HepG2 (cell line): ENCODE results near the gene NCKIPSD. TPM values are rescaled to one million over a fixed set of nuclear protein-coding genes. Genes with fewer than 3 reads are reported as not detected.

ENCODE experiments used
- ATAC-seq: fragments of 200-7000 bp; cut with Tn5 transposase; 3 replicates; pipeline ENCODE4 v1.9.1; 2020; ENCODE audit warnings: mild to moderate bottlenecking, moderate library complexity
- BruUV-seq: library from RNA; stranded (reverse); fragments of 400-500 nt; replicated peaks from 2 replicates; lab custom pipeline; 2021; lab: Mats Ljungman, UMichigan
- CTCF ChIA-PET: fragments of 300-600 bp; formaldehyde crosslinking; extraction: SDS; loops from one replicate; lab custom pipeline; 2021; ENCODE audit warnings: low total read pairs, inconsistent platforms, low intra/inter-chr PET ratio; lab: Yijun Ruan, JAX
- POLR2A ChIA-PET: fragments of 350-600 bp; sonication (Branson Sonifier 250); formaldehyde crosslinking; loops from one replicate; lab custom pipeline; 2020; ENCODE audit warnings: antibody characterized with exemption, inconsistent platforms; lab: Yijun Ruan, JAX
- DNase-seq: peaks from one replicate; pipeline ENCODE4 v3.0.0-alpha.2; 2015; ENCODE audit warnings: low spot score
- FAIRE-seq: peaks from 3 replicates; lab custom pipeline; 2011; peaks lifted over from hg19 to GRCh38; lab: Jason Lieb, UNC
- H2AFZ ChIP-seq: one replicate; pipeline ENCODE4 v1.6.1; 2011; ENCODE audit warnings: low read length, inconsistent platforms
- H3K27ac ChIP-seq: fragments of 300-600 bp; 3 replicates; pipeline ENCODE4 v1.8.0; 2011; ENCODE audit warnings: mixed run types, mild to moderate bottlenecking, mixed read lengths, low read length, inconsistent platforms; ENCODE audit not compliant: insufficient read depth; ENCODE audit errors: extremely low read length
- H3K27me3 ChIP-seq, 2 experiments: fragments of 200-600 bp in 1 of 2; 2 replicates in 1 of 2; 3 replicates in 1 of 2; pipeline versions ENCODE4 v1.6.0 to v1.8.0; 2011; ENCODE audit warnings: low read length in 2 of 2, mild to moderate bottlenecking in 2 of 2, moderate library complexity in 2 of 2, inconsistent platforms in 1 of 2; ENCODE audit not compliant: insufficient read depth in 2 of 2, control insufficient read depth in 1 of 2
- H3K36me3 ChIP-seq, 2 experiments: fragments of 200-600 bp in 1 of 2; replicated peaks in 1 of 2; 2 replicates in 1 of 2; 3 replicates in 1 of 2; pipeline versions ENCODE4 v1.5.1 to v1.8.0; 2011; ENCODE audit warnings: low read length in 2 of 2, inconsistent platforms in 1 of 2; ENCODE audit not compliant: insufficient read depth in 2 of 2, control insufficient read depth in 1 of 2
- H3K4me1 ChIP-seq: 2 replicates; pipeline ENCODE4 v1.5.1; 2012; ENCODE audit warnings: low read length, inconsistent platforms; ENCODE audit not compliant: insufficient read depth
- H3K4me2 ChIP-seq: 2 replicates; pipeline ENCODE4 v1.6.0; 2011; ENCODE audit warnings: low read depth, low read length, inconsistent platforms
- H3K4me3 ChIP-seq, 3 experiments: fragments of 200-600 bp in 1 of 3; sonication (generic), shearing (Covaris generic) in 1 of 3; replicated peaks in 1 of 3; 2 replicates each; pipeline ENCODE4 v1.5.1; 2011 to 2016; ENCODE audit warnings: low read length in 3 of 3, inconsistent platforms in 2 of 3, low read depth in 2 of 3, mild to moderate bottlenecking in 2 of 3, control low read depth in 1 of 3, mixed read lengths in 1 of 3; ENCODE audit not compliant: insufficient read depth in 1 of 3
- H3K79me2 ChIP-seq: one replicate; pipeline ENCODE4 v1.6.1; 2011; ENCODE audit warnings: low read length, inconsistent platforms; ENCODE audit not compliant: insufficient read depth
- H3K9ac ChIP-seq: 2 replicates; pipeline ENCODE4 v1.6.0; 2011; ENCODE audit warnings: mild to moderate bottlenecking, low read depth, low read length, inconsistent platforms; ENCODE audit not compliant: insufficient read depth
- H3K9me3 ChIP-seq: 2 replicates; pipeline ENCODE4 v1.5.1; 2012; ENCODE audit warnings: mild to moderate bottlenecking, low read length
- H4K20me1 ChIP-seq: 2 replicates; pipeline ENCODE4 v1.6.0; 2011; ENCODE audit warnings: inconsistent platforms, mild to moderate bottlenecking, low read length, moderate library complexity; ENCODE audit not compliant: insufficient read depth
- ELF3 ChIP-seq: IDR thresholded peaks from 2 replicates; pipeline ENCODE4 v1.6.1; 2016; ENCODE audit warnings: missing genetic modification reagents, missing compliant biosample characterization
- ETS1 ChIP-seq: sonication (generic); formaldehyde crosslinking; IDR thresholded peaks from 2 replicates; pipeline ENCODE4 v1.4.0; 2020; ENCODE audit warnings: missing genetic modification reagents
- FOXO1 ChIP-seq: sonication (generic); formaldehyde crosslinking; IDR thresholded peaks from 2 replicates; pipeline ENCODE4 v1.4.0; 2020; ENCODE audit warnings: missing genetic modification reagents
- HOXD1 ChIP-seq: sonication (generic); formaldehyde crosslinking; IDR thresholded peaks from 2 replicates; pipeline ENCODE4 v1.5.0; 2020; ENCODE audit warnings: missing genetic modification reagents
- MTA3 ChIP-seq: sonication (generic); formaldehyde crosslinking; IDR thresholded peaks from 2 replicates; pipeline ENCODE4 v1.4.0; 2020; ENCODE audit warnings: missing genetic modification reagents
- NCOA1 ChIP-seq: sonication (generic); formaldehyde crosslinking; IDR thresholded peaks from 2 replicates; pipeline ENCODE4 v1.9.0; 2021; ENCODE audit warnings: missing genetic modification reagents
- PRDM10 ChIP-seq: sonication (generic); formaldehyde crosslinking; IDR thresholded peaks from 2 replicates; pipeline ENCODE4 v1.4.0; 2020; ENCODE audit warnings: low read depth, missing genetic modification reagents
- SALL1 ChIP-seq: sonication (generic); formaldehyde crosslinking; IDR thresholded peaks from 2 replicates; pipeline ENCODE4 v1.8.0; 2022; ENCODE audit warnings: mild to moderate bottlenecking, missing genetic modification reagents
- SP2 ChIP-seq: sonication (generic); formaldehyde crosslinking; IDR thresholded peaks from 2 replicates; pipeline ENCODE4 v1.5.1; 2020; ENCODE audit warnings: mild to moderate bottlenecking, missing genetic modification reagents
- SP5 ChIP-seq: IDR thresholded peaks from 2 replicates; pipeline ENCODE4 v1.6.1; 2016; ENCODE audit warnings: low read depth, borderline replicate concordance
- TFDP2 ChIP-seq: sonication (generic); formaldehyde crosslinking; IDR thresholded peaks from 2 replicates; pipeline ENCODE4 v1.4.0; 2020; ENCODE audit warnings: missing genetic modification reagents
- TOPORS ChIP-seq: sonication (generic); formaldehyde crosslinking; IDR thresholded peaks from 2 replicates; pipeline ENCODE4 v1.8.0; 2023; ENCODE audit warnings: mild to moderate bottlenecking, missing genetic modification reagents
- ZFP62 ChIP-seq: sonication (generic); formaldehyde crosslinking; IDR thresholded peaks from 2 replicates; pipeline ENCODE4 v1.4.0; 2020; ENCODE audit warnings: missing genetic modification reagents
- ZNF207 ChIP-seq: fragments of 450-650 bp; IDR thresholded peaks from 2 replicates; pipeline ENCODE4 v1.6.1; 2016; ENCODE audit warnings: antibody characterized with exemption, borderline replicate concordance
- ZNF512 ChIP-seq: sonication (generic); formaldehyde crosslinking; IDR thresholded peaks from 2 replicates; pipeline ENCODE4 v1.4.0; 2020; ENCODE audit warnings: mild to moderate bottlenecking, missing genetic modification reagents
- ZNF740 ChIP-seq: sonication (generic); formaldehyde crosslinking; IDR thresholded peaks from 2 replicates; pipeline ENCODE4 v1.4.0; 2020; ENCODE audit warnings: missing genetic modification reagents
- WGBS: methylation state at CpG from one replicate; pipeline ENCODE4 v1.1.6; 2017; ENCODE audit warnings: low lambda C conversion rate; 5-methylcytosine and 5-hydroxymethylcytosine counted together
- in situ Hi-C: cut with HindIII; loops from 2 replicates; pipeline ENCODE4 v1.10.0; 2017; ENCODE audit warnings: low pct_unique_long_range_greater_than_20kb; ENCODE audit not compliant: extremely low pct_ligation_motif_present
- intact Hi-C: fragments of 100-400 bp; cut with micrococcal nuclease; formaldehyde crosslinking; loops from one replicate; pipeline ENCODE4 v1.10.0; 2022; ENCODE audit not compliant: unreplicated experiment
- polyA plus RNA-seq, 8 experiments: library from polyadenylated mRNA; depleted of rRNA in 3 of 8; stranded (reverse) in 7 of 8; unstranded in 1 of 8; fragments of >200 nt; fragmentation: Illumina TruSeq in 4 of 8; extraction: Trizol in 4 of 8; gene quantifications; 2 replicates each; pipeline versions ENCODE4 v1.2.1 to v1.2.3, GENCODE V29; 2011 to 2016; ENCODE audit warnings: low read depth in 4 of 8, missing spikeins in 1 of 8, mixed read lengths in 1 of 8; ENCODE audit not compliant: insufficient read depth in 1 of 8
- total RNA-seq, 5 experiments: library from RNA; depleted of rRNA; stranded (reverse); fragments of >200 nt; fragmentation: Illumina TruSeq; extraction: Trizol; gene quantifications; 2 replicates each; pipeline ENCODE4 v1.2.3, GENCODE V29; 2016; ENCODE audit warnings: low read depth in 1 of 5

The NCKIPSD gene
- total and polyA plus RNA-seq, 2 of the 13 experiments (the other 11 are each of a cell fraction or from before 2014, with no cell fraction given), result 13.5 to 35.2 TPM

GRCh38 chr3:48661501-48662144 lies 24.1 kb downstream of the NCKIPSD start:
- ChIA-PET POLR2A (interaction anchor here (0.6 to 4.0 kb wide), 12 partner anchors 25 to 222 kb away, joined by 3 to 40 read pairs (median 4); partner anchors contain the start of genes CCDC51, IP6K2, PFKFB4 and SLC26A6), CTCF (no interaction called here)
- Histone ChIP-seq H4K20me1 (peaks cover 6% of the 10 kb centered on the region), H3K9ac (peak overlapping the region; percentile 68), H3K4me2 (peak overlapping the region; percentile 67), H3K9me3 (no peaks in the 10 kb centered on the region), H3K27me3 (no peaks in the 10 kb centered on the region), H3K4me1 (peaks cover 21% of the 10 kb centered on the region), H3K79me2 (no peaks in the 10 kb centered on the region), H3K36me3 (peaks cover 1 to 3% of the 10 kb centered on the region in 2 experiments; a peak in 2 of 5 replicates), H2AFZ (no peak overlapping the region), H3K27ac (peak overlapping the region; percentile 79), H3K4me3 (peak overlapping the region; percentile 56 to 77 (median 58); a peak in 5 of 6 replicates)
- no TSS peak for BruUV-seq
- 62% methylated on average over 10 of the region's 67 CpGs for WGBS
- in situ Hi-C loops (no loop called here), intact Hi-C loops (no loop called here)
- ATAC-seq, result peak; percentile 12
- no peak for FAIRE-seq
- DNase-seq, result peak; percentile 52
- peak; percentile 99 for TF ChIP-seq FOXO1 (CRISPR knock-in tag)
- TF ChIP-seq SP2 (CRISPR knock-in tag), result peak; percentile 77
- TF ChIP-seq SP5 (CRISPR knock-in tag), result peak; percentile 86
- TF ChIP-seq ZNF207, result no peak
- peak; percentile 100 for TF ChIP-seq ETS1 (CRISPR knock-in tag)
- peak; percentile 93 for TF ChIP-seq TFDP2 (CRISPR knock-in tag)
- peak; percentile 100 for TF ChIP-seq SALL1 (CRISPR knock-in tag)
- peak; percentile 100 for TF ChIP-seq TOPORS (CRISPR knock-in tag)
- peak; percentile 100 for TF ChIP-seq NCOA1 (CRISPR knock-in tag)
- peak; percentile 97 for TF ChIP-seq ZNF740 (CRISPR knock-in tag)
- peak; percentile 100 for TF ChIP-seq HOXD1 (CRISPR knock-in tag)
- TF ChIP-seq ZNF512 (CRISPR knock-in tag), result peak; percentile 82
- 0 out of 2 replicates have a peak, but pooled peaks have one; percentile 76 for TF ChIP-seq ZFP62
- peak; percentile 97 for TF ChIP-seq PRDM10
- peak; percentile 100 for TF ChIP-seq ELF3
- TF ChIP-seq MTA3 (CRISPR knock-in tag), result peak; percentile 99
